Esophagus squamous epithelium (tissue), 5 donors: ENCODE data around the gene IL1RN. TPM values are rescaled to one million over a fixed set of nuclear protein-coding genes. Genes with fewer than 3 reads are reported as not detected.
A peak's percentile ranks its signal among the peaks of the same experiment; 100 is the strongest.

Experiments
- DNase-seq: peaks from one replicate; lab custom pipeline; 2025; lab: John Stamatoyannopoulos, UW
- H3K27ac ChIP-seq, 4 donors: fragments of 200-600 bp; sonication (generic); one replicate each; pipeline ENCODE4 v1.5.1; 2016 to 2019; ENCODE audit warnings: mild to moderate bottlenecking in 1 of 4
- H3K27me3 ChIP-seq, 4 donors: fragments of 200-600 bp; sonication (generic); 1 replicate in 3 of 4; 2 replicates in 1 of 4; pipeline versions ENCODE4 v1.5.1 to v1.6.0; 2017 to 2021; ENCODE audit warnings: antibody characterized with exemption in 1 of 4
- H3K36me3 ChIP-seq, 3 donors: fragments of 200-600 bp; sonication (generic); one replicate each; pipeline ENCODE4 v1.5.1; 2016 to 2019
- H3K4me1 ChIP-seq, 3 donors: fragments of 200-600 bp; sonication (generic); one replicate each; pipeline ENCODE4 v1.5.1; 2017 to 2019
- H3K4me3 ChIP-seq, 4 donors: fragments of 200-600 bp; sonication (generic); 1 replicate in 3 of 4; 2 replicates in 1 of 4; pipeline ENCODE4 v1.5.1; 2016 to 2019; ENCODE audit warnings: mild to moderate bottlenecking in 2 of 4, moderate library complexity in 1 of 4
- H3K9me3 ChIP-seq, 3 donors: fragments of 200-600 bp; sonication (generic); one replicate each; pipeline ENCODE4 v1.5.1; 2016 to 2019
- CTCF ChIP-seq, 6 experiments: fragments of 450-650 bp in 4 of 6; fragments of 200-600 bp in 2 of 6; sonication (generic) in 2 of 6; IDR thresholded peaks; one replicate each; pipeline ENCODE4 v1.5.1; 2016 to 2019; ENCODE audit warnings: antibody characterized with exemption in 6 of 6, mild to moderate bottlenecking in 4 of 6, moderate library complexity in 4 of 6
- POLR2A ChIP-seq, 4 donors: fragments of 450-650 bp; IDR thresholded peaks; one replicate each; pipeline ENCODE4 v1.6.1; 2017; ENCODE audit warnings: antibody characterized with exemption in 4 of 4, mild to moderate bottlenecking in 4 of 4, moderate library complexity in 3 of 4
- WGBS, 2 donors: methylation state at CpG; one replicate each; pipeline ENCODE4 v1.1.5; 2018; 5-methylcytosine and 5-hydroxymethylcytosine counted together
- intact Hi-C: fragments of 100-400 bp; cut with DNase I; formaldehyde crosslinking; loops from one replicate; pipeline ENCODE4 v1.15.0; 2022
- total RNA-seq, 4 donors: library from RNA; depleted of rRNA; stranded (reverse); fragments of >200 nt; gene quantifications; one replicate each; pipeline ENCODE4 v1.1.0, GENCODE V29; 2016
- donor health status: DM: yes; HTN: yes; CAD: no.

IL1RN gene
- total RNA-seq, 4 donors from 2014 or later, result 594 to 1,539 (median 978) TPM

GRCh38 chr2:113102133-113102532 lies 25.3 kb upstream of the IL1RN start:
- TF ChIP-seq CTCF (IDR thresholded peaks at IDR 0.05), result no peak
- no peak for TF ChIP-seq POLR2A (IDR thresholded peaks at IDR 0.05)
- Histone ChIP-seq H3K4me1 (peaks cover 4 to 5% (median 4%) of the 10 kb centered on the region in 3 donors), H3K9me3 (peaks cover 0 to 4% (median 0%) of the 10 kb centered on the region in 3 donors), H3K4me3 (no peak overlapping the region), H3K27me3 (no peaks in the 10 kb centered on the region), H3K36me3 (no peaks in the 10 kb centered on the region), H3K27ac (peak overlapping the region; percentile 14 to 70 (median 43))
- no peak for DNase-seq
- intact Hi-C loops, result no loop called here
- WGBS, 2 donors, result 92% methylated on average over 2 of the region's 2 CpGs

DNA sequence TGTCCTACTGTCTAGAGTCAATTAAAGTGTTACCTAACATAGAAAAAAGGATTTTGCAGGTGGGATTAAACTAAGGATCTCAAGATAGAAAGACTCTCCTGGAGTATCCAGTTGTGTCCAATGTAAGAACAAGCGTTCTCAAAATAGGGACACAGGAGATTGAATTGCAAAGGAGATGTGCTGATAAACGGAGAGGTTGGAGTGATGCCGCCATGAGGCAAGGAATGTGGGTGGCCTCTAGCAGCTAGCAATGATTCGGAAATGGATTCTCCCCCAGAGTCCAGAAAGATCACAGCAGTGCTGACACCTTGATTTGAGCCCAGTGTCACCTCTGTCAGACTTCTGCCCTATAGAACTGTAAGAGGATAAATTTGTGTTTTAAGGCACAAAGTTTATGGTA lies 24.1 kb upstream of the IL1RN start:
- DNase-seq, result no peak
- no peaks in the 10 kb centered on the region for H3K27me3 ChIP-seq
- H3K4me3 ChIP-seq, result no peak overlapping the region
- H3K27ac ChIP-seq, result no peak overlapping the region
- peaks cover under 1 to 3% (median 1%) of the 10 kb centered on the region in 3 donors for H3K4me1 ChIP-seq
- peaks cover 0 to 4% (median 0%) of the 10 kb centered on the region in 3 donors for H3K9me3 ChIP-seq
- intact Hi-C loops, result no loop called here
- TF ChIP-seq POLR2A (IDR thresholded peaks at IDR 0.05), result no peak
- TF ChIP-seq CTCF (IDR thresholded peaks at IDR 0.05), result no peak
- H3K36me3 ChIP-seq, result no peaks in the 10 kb centered on the region
- 89 to 94% methylated on average over 4 of the region's 4 CpGs for WGBS, 2 donors

GRCh38 chr2:113104054-113104611 lies 23.3 kb upstream of the IL1RN start:
- intact Hi-C loops, result no loop called here
- Histone ChIP-seq H3K27ac (no peak overlapping the region), H3K36me3 (no peaks in the 10 kb centered on the region), H3K4me1 (no peaks in the 10 kb centered on the region), H3K4me3 (no peak overlapping the region), H3K9me3 (peaks cover 0 to 4% (median 0%) of the 10 kb centered on the region in 3 donors), H3K27me3 (no peaks in the 10 kb centered on the region)
- DNase-seq, result no peak
- WGBS, 2 donors, result 63 to 76% methylated on average over 3 of the region's 3 CpGs
- TF ChIP-seq POLR2A (IDR thresholded peaks at IDR 0.05) (no peak), CTCF (IDR thresholded peaks at IDR 0.05) (no peak)

DNA sequence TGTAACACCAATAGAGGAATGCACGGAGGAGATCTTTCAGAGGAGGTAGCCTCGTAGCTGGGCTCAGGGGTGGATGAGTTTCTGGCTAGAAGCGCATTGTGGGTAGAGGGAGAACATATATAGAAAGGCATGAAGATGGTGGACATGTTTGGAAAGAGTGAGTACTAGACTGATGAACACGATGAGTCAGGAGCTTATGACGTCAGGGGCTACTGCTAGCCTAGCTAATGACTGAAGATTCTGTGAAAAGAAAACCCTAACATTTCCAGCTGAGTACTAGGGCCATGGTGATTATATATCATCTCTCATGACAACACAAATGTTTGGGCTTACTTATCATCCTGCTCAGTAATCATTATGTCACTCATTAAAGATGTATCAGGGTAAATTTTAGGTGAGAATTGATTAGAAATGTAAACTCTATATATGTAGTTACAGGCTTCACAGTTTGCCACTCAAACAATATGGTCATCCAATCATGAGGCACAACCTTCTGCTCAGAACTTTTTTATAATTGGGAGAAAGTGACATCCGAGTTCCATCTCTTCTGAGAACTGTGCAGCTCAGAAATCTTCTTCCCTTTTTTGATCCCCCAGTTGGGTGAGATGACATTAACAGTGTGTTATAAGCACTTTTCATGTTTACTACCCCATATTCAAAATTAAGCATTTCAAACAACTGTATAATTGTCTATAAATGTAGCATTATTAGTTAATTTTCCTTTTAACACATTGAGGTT lies 22.2 kb upstream of the IL1RN start:
- no peak overlapping the region for H3K4me3 ChIP-seq
- no peak for DNase-seq
- peaks cover 0 to 6% (median 0%) of the 10 kb centered on the region in 3 donors for H3K4me1 ChIP-seq
- H3K36me3 ChIP-seq, result no peaks in the 10 kb centered on the region
- peaks cover 0 to 4% (median 0%) of the 10 kb centered on the region in 3 donors for H3K9me3 ChIP-seq
- 70 to 72% methylated on average over 6 of the region's 6 CpGs for WGBS, 2 donors
- H3K27ac ChIP-seq, result no peak overlapping the region
- H3K27me3 ChIP-seq, result no peaks in the 10 kb centered on the region
- TF ChIP-seq POLR2A (IDR thresholded peaks at IDR 0.05), result no peak
- no peak for TF ChIP-seq CTCF (IDR thresholded peaks at IDR 0.05)
- intact Hi-C loops, result no loop called here

DNA sequence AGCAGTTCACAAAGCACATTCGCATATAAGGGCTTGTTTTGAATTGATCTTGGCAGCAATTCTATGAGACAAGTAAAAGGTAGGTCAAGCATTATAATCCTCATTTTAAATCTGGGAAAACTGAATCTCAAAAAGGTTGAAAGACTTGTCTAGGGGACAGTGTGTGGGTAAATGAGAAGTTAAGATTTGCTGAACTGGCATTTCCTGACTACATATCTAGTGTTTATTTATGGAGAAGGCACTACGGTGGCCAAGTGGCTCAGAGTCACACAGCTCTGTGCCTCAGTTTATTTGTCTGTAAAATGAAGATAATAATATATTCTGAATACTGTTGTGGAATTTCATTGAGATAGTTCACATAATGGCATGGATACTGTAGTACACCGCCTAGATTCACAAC lies 16.3 kb upstream of the IL1RN start:
- Histone ChIP-seq H3K27ac (peak overlapping the region; percentile 63 to 98 (median 86)), H3K4me1 (peaks cover 17 to 65% (median 30%) of the 10 kb centered on the region in 3 donors), H3K27me3 (no peaks in the 10 kb centered on the region), H3K4me3 (no peak overlapping the region), H3K9me3 (no peaks in the 10 kb centered on the region), H3K36me3 (no peaks in the 10 kb centered on the region)
- DNase-seq, result no peak
- 51 to 52% methylated on average over 3 of the region's 3 CpGs for whole genome bisulfite sequencing, 2 donors
- TF ChIP-seq POLR2A (IDR thresholded peaks at IDR 0.05) (no peak), CTCF (IDR thresholded peaks at IDR 0.05) (no peak)
- intact Hi-C loops, result no loop called here
